ENCODE data around the gene MPO.
A peak's percentile ranks its signal among the peaks of the same experiment; 100 is the strongest.

Gene MPO

GRCh38 chr17:58263773-58264172, 17.0 kb downstream of the MPO start:
- no peak for DNase-seq (ENCODE audit: low read depth)

DNA sequence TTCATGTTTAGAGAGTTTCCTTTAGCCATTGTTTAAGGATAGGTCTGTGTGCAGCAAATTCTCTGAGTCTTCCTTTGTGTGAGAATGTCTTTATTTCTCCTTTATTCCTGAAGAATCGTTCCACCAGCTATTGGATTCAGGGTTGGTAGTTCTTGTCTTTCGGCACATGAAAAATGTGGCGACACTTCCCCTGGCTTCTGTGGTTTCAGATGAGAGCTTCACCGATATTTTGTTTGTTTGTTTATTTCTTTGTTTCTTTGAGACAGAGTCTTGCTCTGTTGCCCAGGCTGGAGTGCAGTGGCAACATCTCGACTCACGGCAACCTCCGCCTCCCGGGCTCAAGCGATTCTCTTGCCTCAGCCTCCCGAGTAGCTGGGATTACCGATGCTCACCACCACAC, 18.6 kb downstream of the MPO start:
- no peak for DNase-seq (ENCODE audit: low read depth)

DNA sequence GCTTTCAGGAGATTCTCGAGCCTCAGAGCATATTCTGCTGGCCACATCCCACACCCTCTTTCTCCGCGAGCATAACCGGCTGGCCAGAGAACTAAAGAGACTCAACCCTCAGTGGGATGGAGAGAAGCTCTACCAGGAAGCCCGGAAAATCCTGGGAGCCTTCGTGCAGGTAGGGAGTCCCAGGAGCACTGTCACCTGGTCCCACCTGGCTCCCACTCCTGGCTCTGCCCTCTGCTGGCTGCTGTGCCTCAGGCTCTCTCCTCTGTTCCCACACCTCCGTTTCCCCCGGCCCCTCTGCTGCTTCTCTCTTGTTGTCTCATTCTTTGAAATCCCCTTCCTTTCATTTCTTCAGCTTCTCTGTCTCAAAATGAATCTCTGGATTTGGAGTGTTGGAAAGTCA, 25.9 kb downstream of the MPO start:
- DNase-seq (ENCODE audit: low read depth): no peak

DNA sequence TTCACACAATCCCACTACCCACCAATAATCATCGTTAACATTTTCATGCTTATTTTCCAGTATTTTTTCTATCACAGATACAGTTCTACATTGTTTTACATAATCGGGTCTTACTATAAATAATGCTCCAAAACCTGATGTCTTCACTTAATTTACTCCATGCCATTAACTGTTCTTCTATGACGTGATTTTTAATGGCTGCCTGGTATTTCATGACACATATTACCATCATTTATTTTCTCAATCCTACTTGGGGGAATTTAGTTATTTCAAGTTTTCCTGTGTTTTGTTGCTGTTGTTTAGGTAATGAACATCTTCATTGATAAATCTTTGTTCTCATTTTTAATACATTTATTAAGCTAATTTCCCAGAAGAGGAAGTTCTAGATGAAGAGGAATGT, 27.7 kb downstream of the MPO start:
- DNase-seq (ENCODE audit: low read depth): no peak

DNA sequence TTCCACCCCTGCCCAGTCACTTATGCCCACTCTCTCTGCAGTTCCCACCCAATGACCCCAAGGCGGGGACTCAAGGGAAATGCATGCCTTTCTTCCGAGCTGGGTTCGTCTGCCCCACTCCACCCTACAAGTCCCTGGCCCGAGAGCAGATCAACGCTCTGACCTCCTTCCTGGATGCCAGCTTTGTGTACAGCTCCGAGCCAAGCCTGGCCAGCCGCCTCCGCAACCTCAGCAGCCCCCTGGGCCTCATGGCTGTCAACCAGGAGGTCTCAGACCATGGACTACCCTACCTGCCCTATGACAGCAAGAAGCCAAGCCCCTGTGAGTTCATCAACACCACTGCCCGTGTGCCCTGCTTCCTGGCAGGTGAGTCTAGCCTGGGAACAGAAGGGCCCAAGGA, 28.6 kb downstream of the MPO start:
- no peak for DNase-seq (ENCODE audit: low read depth)

GRCh38 chr17:58250344-58251011, 30.3 kb downstream of the MPO start:
- no peak for DNase-seq (ENCODE audit: low read depth)

DNA sequence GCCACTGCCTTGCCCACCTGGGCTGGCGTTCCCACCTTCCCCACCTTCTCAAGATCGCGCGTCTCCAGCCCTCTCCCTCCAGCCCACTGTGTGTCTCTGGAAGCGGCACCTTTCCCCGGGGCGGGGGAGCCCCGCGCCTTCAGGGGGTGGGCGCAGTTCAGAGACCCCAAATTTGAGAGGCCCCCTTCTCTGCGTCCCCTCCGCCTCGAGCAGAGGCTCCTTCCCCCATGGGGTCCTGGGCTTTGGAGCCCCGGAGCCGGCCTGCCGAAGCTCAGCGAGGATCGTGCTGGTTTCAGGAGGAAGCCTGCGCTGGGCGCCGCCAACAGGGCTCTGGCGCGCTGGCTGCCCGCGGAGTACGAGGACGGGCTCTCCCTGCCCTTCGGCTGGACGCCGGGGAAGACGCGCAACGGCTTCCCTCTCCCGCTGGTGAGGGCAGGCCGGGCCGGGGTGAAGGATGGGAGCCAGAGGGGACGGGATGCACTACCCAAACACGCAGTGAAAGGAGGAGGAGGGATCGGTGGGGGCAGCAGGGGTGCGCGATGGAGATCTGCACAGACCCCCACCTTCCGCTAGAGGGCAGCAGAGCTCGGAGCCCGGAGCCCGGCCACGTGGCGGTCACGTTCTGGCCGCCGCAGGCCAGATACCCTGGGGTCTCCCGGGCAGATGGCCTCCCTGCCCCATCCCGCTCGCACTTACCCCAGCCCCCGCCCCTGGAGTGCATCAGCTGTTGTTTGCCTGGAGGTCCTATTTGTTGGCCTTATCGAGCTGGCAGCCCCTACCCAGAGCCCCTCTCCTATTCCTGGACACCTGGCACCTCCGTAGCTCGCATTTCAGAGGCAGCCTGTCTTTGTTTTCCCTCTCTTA, 31.2 kb downstream of the MPO start:
- DNase-seq (ENCODE audit: low read depth): peak; percentile 23

- DNase-seq (ENCODE audit: low read depth): no peak
Observed at GRCh38 chr17:58248955-58249269, 31.8 kb downstream of the MPO start.

- DNase-seq (ENCODE audit: low read depth): no peak
Observed at GRCh38 chr17:58247511-58248363, 33.0 kb downstream of the MPO start.

GRCh38 chr17:58246781-58247180, 34.0 kb downstream of the MPO start:
- no peak for DNase-seq (ENCODE audit: low read depth)

DNA sequence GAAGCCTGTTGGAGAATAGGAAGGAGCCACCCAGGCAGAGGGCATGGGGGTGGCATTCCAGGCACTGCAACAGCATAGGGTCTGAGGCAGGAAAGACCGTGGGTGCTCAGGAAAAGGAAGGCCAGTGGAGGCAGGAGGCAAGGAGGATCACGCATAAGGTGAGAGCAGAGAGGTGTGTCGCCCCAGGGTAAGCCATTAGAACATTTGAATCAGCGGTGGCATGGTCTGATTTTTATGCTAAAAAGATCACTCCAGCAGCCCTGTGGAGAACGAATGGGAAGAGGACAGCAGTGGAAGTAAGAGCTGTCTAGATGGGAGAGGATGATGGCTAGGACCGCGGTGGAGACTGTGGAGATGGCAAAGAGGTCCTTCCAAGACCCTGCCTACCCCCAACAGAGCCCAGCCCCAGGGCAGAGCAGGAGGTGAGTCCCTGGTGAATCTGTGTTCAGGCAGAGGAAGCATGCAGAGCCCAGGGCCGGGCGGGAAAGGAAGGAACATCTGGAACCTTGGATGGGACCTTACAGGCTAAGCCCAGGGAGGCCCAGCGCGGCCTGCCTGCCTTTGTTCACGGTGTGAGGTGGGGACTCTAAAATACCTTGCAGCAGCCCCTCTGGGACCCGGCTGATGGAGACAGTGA, 34.5 kb downstream of the MPO start:
- DNase-seq (ENCODE audit: low read depth): no peak

- no peak for DNase-seq (ENCODE audit: low read depth)
Observed at GRCh38 chr17:58245428-58246103, 35.2 kb downstream of the MPO start.

GRCh38 chr17:58244963-58245362, 35.8 kb downstream of the MPO start:
- DNase-seq (ENCODE audit: low read depth): no peak

- DNase-seq (ENCODE audit: low read depth): no peak
Observed at GRCh38 chr17:58242171-58242784, 38.5 kb downstream of the MPO start.

- DNase-seq (ENCODE audit: low read depth): no peak
Observed at GRCh38 chr17:58239987-58240386, 40.7 kb downstream of the MPO start.

- no peak for DNase-seq (ENCODE audit: low read depth)
Observed at GRCh38 chr17:58238147-58238634, 42.5 kb downstream of the MPO start, which contains the start of gene LPO. Gene LPO, plus strand, starts transcription at chr17:58238584. Its CDS starts 4,396 bp downstream, at chr17:58242980.

GRCh38 chr17:58236394-58236793, 44.3 kb downstream of the MPO start:
- DNase-seq (ENCODE audit: low read depth): no peak

DNA sequence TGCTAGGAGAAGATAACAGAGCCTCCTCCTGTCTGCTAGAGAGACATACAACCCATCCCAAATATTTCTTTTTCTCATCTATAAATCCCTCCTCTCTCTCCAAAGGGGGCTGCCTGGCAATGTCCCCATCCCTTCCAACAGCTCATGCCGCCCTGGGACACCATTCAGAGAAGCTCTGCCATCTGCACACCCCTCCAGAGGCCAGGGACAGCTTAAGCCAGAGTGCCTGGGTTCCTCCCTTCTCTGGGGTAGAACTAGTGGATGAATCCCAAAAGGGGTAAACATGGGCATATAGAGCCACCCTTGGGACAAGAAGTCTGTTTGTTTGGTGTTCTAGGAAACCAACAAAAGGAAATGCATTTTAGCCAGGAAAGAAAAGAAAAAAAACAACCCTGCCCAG, 44.9 kb downstream of the MPO start:
- no peak for DNase-seq (ENCODE audit: low read depth)

DNA sequence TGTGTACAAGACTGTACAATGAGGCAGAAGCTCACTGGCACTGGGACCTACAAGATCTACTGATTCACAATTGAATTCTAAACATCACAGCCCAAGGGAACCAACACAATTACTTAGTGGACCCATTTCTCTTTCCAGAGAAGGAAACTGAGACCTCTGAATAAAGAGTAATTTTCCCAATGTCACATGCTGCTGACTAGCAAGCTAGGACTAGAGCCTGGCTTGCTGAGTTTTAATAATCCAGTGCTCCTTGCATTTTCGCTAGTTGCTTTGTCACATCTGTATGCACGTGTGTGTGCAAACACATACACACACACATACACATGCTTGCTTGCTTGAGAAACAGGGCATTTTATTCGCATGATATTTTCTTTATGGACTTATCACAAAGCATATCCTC, 46.2 kb downstream of the MPO start:
- no peak for DNase-seq (ENCODE audit: low read depth)

DNA sequence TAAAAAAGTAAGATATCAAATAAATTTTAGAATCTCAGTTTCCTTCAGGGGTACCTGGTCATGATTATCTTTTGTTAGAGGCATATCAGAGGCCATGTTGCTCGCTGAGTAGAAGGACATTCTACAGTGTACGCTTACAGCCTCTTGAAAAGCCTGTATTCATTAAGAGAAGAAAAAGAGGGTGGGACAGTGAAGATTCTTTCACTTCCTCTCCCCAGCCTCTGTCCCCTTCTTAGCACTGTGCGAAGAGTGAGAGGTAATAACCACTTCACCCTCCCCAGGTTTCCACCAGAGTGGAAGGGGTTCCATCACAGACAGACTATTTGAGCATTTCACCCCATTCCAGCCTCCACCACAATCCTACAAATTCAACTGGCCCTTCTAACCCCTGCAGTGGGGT, 47.2 kb downstream of the MPO start:
- no peak for DNase-seq (ENCODE audit: low read depth)

DNA sequence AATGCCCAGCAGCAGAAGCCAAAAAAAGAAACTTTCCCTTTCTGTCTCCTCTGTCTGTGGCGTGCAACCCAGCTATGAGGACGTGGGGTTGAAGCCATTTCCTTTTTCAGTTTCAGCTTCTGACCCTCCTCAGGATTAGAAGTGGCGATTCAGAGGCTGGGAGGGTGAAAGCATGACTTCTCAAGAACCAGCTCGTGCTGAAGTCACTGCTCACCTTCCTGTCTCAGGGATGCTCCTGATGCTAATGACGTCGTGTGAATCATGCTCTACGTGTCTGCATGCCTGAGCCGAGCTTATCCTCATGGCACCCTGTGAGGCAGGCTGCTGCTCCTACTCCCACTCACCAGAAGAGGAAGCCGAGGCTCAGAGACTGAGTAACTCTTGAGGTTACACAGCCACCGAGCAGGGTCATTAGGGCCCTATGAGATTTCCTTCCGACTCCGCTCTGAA, 48.0 kb downstream of the MPO start:
- no peak for DNase-seq (ENCODE audit: low read depth)
